Astrocyte (in vitro differentiated cells and primary cell): Measurements from ENCODE around the gene NF2.

Experiments used
- CTCF ChIP-seq: IDR thresholded peaks from 2 replicates; pipeline ENCODE4 v1.5.1; 2011; ENCODE audit warnings: low read depth, mild to moderate bottlenecking, inconsistent platforms, low read length, moderate library complexity; ENCODE audit not compliant: insufficient read depth
- EZH2 ChIP-seq: IDR thresholded peaks from 2 replicates; pipeline ENCODE4 v1.6.1; 2012; ENCODE audit warnings: mild to moderate bottlenecking, low read length, inconsistent platforms; ENCODE audit not compliant: insufficient read depth

GRCh38 chr22:29668673-29669072 is 65.2 kb downstream of the NF2 start:
- TF ChIP-seq EZH2 (no peak), CTCF (no peak)
